Measurements from ENCODE around the gene HAVCR2. TPM values are rescaled to one million over a fixed set of nuclear protein-coding genes. Genes with fewer than 3 reads are reported as not detected.
A peak's percentile ranks its signal among the peaks of the same experiment; 100 is the strongest.

HAVCR2 gene
- total RNA-seq, 1 experiment from 2014 or later = not detected

DNA sequence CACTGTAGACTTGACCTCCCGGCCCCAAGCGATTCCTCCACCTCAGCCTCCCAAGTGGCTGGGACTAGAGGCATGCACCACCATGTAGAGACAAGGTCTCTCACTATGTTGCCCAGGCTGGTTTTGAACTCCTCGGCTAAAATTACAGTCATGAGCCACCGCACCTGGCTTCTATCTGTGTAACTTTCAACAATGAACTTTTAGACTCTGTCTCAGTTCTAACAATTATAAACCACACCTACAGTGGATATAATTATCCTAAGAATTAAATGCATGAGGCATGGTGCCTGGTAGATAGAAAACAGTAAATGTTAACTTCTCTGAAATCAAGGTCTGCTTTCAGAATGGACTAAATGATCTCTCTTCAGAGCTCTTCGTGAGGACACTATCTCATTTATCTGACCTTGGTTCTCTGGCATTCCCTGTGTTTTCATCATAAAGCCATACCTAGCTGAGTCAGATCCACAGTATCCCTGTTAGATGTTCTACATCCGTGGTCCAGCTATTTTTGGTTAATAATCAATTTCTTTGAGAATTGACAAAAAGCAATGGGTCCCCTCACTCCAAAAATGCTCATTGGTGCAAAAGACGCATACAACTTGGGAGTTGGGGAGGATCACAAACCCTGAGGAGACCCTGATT lies 57.1 kb downstream of the HAVCR2 start:
- Histone ChIP-seq H3K4me2 (ENCODE audit: insufficient read depth, insufficient read length, low read length) (no peak overlapping the region), H3K9me3 (ENCODE audit: control insufficient read depth, low read depth, low read length) (no peaks in the 10 kb centered on the region), H2BK20ac (ENCODE audit: low read depth, low read length, poor library complexity, severe bottlenecking) (no peak overlapping the region), H2AFZ (ENCODE audit: low read length) (no peak overlapping the region), H3K79me2 (ENCODE audit: insufficient read depth, low read length) (no peaks in the 10 kb centered on the region), H4K8ac (replicated peaks; ENCODE audit: insufficient read length, low read depth, low read length) (no peak overlapping the region), H2BK15ac (ENCODE audit: low read depth, low read length) (no peak overlapping the region), H3K23ac (ENCODE audit: insufficient read length, low read depth, low read length) (no peak overlapping the region), H3K9ac (ENCODE audit: extremely low read depth, insufficient read length, low read length) (no peak overlapping the region), H2AK5ac (ENCODE audit: insufficient read length, low read length) (no peak overlapping the region), H3K79me1 (ENCODE audit: insufficient read depth, low read depth, low read length, poor library complexity, severe bottlenecking) (no peaks in the 10 kb centered on the region), H3K18ac (ENCODE audit: insufficient read length, low read depth, low read length) (no peak overlapping the region), H3K27me3 (ENCODE audit: insufficient read depth, low read length) (no peaks in the 10 kb centered on the region), H3K27ac (ENCODE audit: insufficient read length, low read depth, low read length) (no peak overlapping the region), H3K4me1 (ENCODE audit: insufficient read depth, low read length) (0 out of 2 replicates have a peak, but pooled peaks cover 5% of the 10 kb centered on the region), H3K56ac (ENCODE audit: insufficient read length, low read depth, low read length) (no peak overlapping the region), H4K20me1 (ENCODE audit: control insufficient read depth, insufficient read depth, insufficient read length) (no peaks in the 10 kb centered on the region), H3K4ac (ENCODE audit: low read depth, low read length) (no peak overlapping the region), H3T11ph (ENCODE audit: low read length) (no peak overlapping the region), H2BK120ac (ENCODE audit: low read depth, low read length, poor library complexity, severe bottlenecking) (no peak overlapping the region), H2BK5ac (ENCODE audit: insufficient read length, low read length) (no peak overlapping the region), H4K5ac (ENCODE audit: insufficient read length, low read depth, low read length) (no peak overlapping the region), H3K14ac (ENCODE audit: insufficient read depth, low read length) (no peak overlapping the region), H3K23me2 (ENCODE audit: insufficient read length, low read depth, low read length, poor library complexity, severe bottlenecking) (no peaks in the 10 kb centered on the region), H4K91ac (ENCODE audit: insufficient read length, low read depth, low read length) (no peak overlapping the region), H2BK12ac (ENCODE audit: insufficient read length, low read depth, low read length) (no peak overlapping the region)
- no CpG with 5 or more reads among the region's 7 CpGs for WGBS (ENCODE audit: extremely low coverage, insufficient read length, low lambda C conversion rate)
- Mint-ChIP-seq H3K4me1 (peaks cover 9 to 14% of the 10 kb centered on the region in 2 experiments), H3K27me3 (ENCODE audit: low read depth) (no peaks in the 10 kb centered on the region), H3K27ac (peak overlapping the region in 1 of 3 experiments; percentile 50; a peak in 2 of 7 replicates), H3K4me3 (no peak overlapping the region), H3K36me3 (ENCODE audit: insufficient read depth in 1 of 3, low read depth in 3 of 3) (no peaks in the 10 kb centered on the region; a peak in 1 of 7 replicates), H3K9me3 (no peaks in the 10 kb centered on the region; a peak in 1 of 5 replicates)
- TF ChIP-seq, protein P1, sequence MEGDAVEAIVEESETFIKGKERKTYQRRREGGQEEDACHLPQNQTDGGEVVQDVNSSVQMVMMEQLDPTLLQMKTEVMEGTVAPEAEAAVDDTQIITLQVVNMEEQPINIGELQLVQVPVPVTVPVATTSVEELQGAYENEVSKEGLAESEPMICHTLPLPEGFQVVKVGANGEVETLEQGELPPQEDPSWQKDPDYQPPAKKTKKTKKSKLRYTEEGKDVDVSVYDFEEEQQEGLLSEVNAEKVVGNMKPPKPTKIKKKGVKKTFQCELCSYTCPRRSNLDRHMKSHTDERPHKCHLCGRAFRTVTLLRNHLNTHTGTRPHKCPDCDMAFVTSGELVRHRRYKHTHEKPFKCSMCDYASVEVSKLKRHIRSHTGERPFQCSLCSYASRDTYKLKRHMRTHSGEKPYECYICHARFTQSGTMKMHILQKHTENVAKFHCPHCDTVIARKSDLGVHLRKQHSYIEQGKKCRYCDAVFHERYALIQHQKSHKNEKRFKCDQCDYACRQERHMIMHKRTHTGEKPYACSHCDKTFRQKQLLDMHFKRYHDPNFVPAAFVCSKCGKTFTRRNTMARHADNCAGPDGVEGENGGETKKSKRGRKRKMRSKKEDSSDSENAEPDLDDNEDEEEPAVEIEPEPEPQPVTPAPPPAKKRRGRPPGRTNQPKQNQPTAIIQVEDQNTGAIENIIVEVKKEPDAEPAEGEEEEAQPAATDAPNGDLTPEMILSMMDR (conservative IDR thresholded peaks at IDR 0.05) = no peak
- DNase-seq = no peak
